H9 (cell line): ENCODE data around the gene DOCK1. TPM values are rescaled to one million over a fixed set of nuclear protein-coding genes. Genes with fewer than 3 reads are reported as not detected.
A peak's percentile ranks its signal among the peaks of the same experiment; 100 is the strongest.

Experiments used
- DNase-seq: peaks from one replicate; pipeline ENCODE4 v3.0.0-alpha.2; 2017
- H2AFZ ChIP-seq: one replicate; pipeline ENCODE4 v1.6.1; 2013; ENCODE audit warnings: mild to moderate bottlenecking, low read length, control low read depth, moderate library complexity
- H2AK5ac ChIP-seq: 2 replicates; pipeline ENCODE4 v1.6.1; 2013; ENCODE audit warnings: low read length, control low read depth, mixed read lengths; ENCODE audit not compliant: insufficient read length
- H2BK120ac ChIP-seq: one replicate; pipeline ENCODE4 v1.6.1; 2013; ENCODE audit warnings: low read depth, mild to moderate bottlenecking, low read length, control low read depth, inconsistent platforms; ENCODE audit not compliant: poor library complexity, severe bottlenecking
- H2BK12ac ChIP-seq: 2 replicates; pipeline ENCODE4 v1.6.1; 2013; ENCODE audit warnings: low read length, control low read depth, mixed read lengths, low read depth; ENCODE audit not compliant: insufficient read length
- H2BK15ac ChIP-seq: 2 replicates; pipeline ENCODE4 v1.6.1; 2013; ENCODE audit warnings: low read depth, low read length, control low read depth
- H2BK20ac ChIP-seq: one replicate; pipeline ENCODE4 v1.6.1; 2013; ENCODE audit warnings: low read depth, mild to moderate bottlenecking, low read length, control low read depth, inconsistent platforms; ENCODE audit not compliant: poor library complexity, severe bottlenecking
- H2BK5ac ChIP-seq: 2 replicates; pipeline ENCODE4 v1.6.1; 2013; ENCODE audit warnings: low read length, control low read depth, mixed read lengths; ENCODE audit not compliant: insufficient read length
- H3K14ac ChIP-seq: 2 replicates; pipeline ENCODE4 v1.6.1; 2013; ENCODE audit warnings: low read length, control low read depth; ENCODE audit not compliant: insufficient read depth
- H3K18ac ChIP-seq: 2 replicates; pipeline ENCODE4 v1.6.1; 2013; ENCODE audit warnings: low read depth, mild to moderate bottlenecking, mixed read lengths, low read length, control low read depth; ENCODE audit not compliant: insufficient read length
- H3K23ac ChIP-seq: 2 replicates; pipeline ENCODE4 v1.6.1; 2013; ENCODE audit warnings: low read length, control low read depth, mixed read lengths, low read depth; ENCODE audit not compliant: insufficient read length
- H3K23me2 ChIP-seq: 2 replicates; pipeline ENCODE4 v1.6.1; 2013; ENCODE audit warnings: low read depth, mild to moderate bottlenecking, mixed read lengths, low read length, control low read depth; ENCODE audit not compliant: insufficient read length, poor library complexity, severe bottlenecking
- H3K27ac ChIP-seq: 2 replicates; pipeline ENCODE4 v1.5.1; 2013; ENCODE audit warnings: low read length, control low read depth, mixed read lengths, low read depth; ENCODE audit not compliant: insufficient read length
- H3K27me3 ChIP-seq: 2 replicates; pipeline ENCODE4 v1.6.1; 2013; ENCODE audit warnings: low read length, control low read depth, inconsistent platforms; ENCODE audit not compliant: insufficient read depth
- H3K4ac ChIP-seq: 2 replicates; pipeline ENCODE4 v1.6.1; 2013; ENCODE audit warnings: low read depth, mild to moderate bottlenecking, control low read depth, inconsistent platforms, low read length, moderate library complexity
- H3K4me1 ChIP-seq: 2 replicates; pipeline ENCODE4 v1.6.1; 2013; ENCODE audit warnings: low read length, control low read depth, inconsistent platforms; ENCODE audit not compliant: insufficient read depth
- H3K4me2 ChIP-seq: 2 replicates; pipeline ENCODE4 v1.6.1; 2013; ENCODE audit warnings: low read length, control low read depth, mixed read lengths; ENCODE audit not compliant: insufficient read length, insufficient read depth
- H3K56ac ChIP-seq: 2 replicates; pipeline ENCODE4 v1.6.1; 2013; ENCODE audit warnings: low read depth, mild to moderate bottlenecking, mixed read lengths, low read length, control low read depth; ENCODE audit not compliant: insufficient read length
- H3K79me1 ChIP-seq: 2 replicates; pipeline ENCODE4 v1.6.1; 2013; ENCODE audit warnings: low read depth, mild to moderate bottlenecking, moderate library complexity, low read length, control low read depth, inconsistent platforms; ENCODE audit not compliant: insufficient read depth, poor library complexity, severe bottlenecking
- H3K79me2 ChIP-seq: 2 replicates; pipeline ENCODE4 v1.6.1; 2013; ENCODE audit warnings: low read length, control low read depth, inconsistent platforms; ENCODE audit not compliant: insufficient read depth
- H3K9ac ChIP-seq: 2 replicates; pipeline ENCODE4 v1.6.1; 2013; ENCODE audit warnings: low read length, control low read depth, mixed read lengths; ENCODE audit not compliant: insufficient read length; ENCODE audit errors: extremely low read depth
- H3K9me3 ChIP-seq: one replicate; pipeline ENCODE4 v1.6.1; 2013; ENCODE audit warnings: low read depth, low read length, inconsistent platforms; ENCODE audit not compliant: control insufficient read depth
- H3T11ph ChIP-seq: one replicate; pipeline ENCODE4 v1.6.1; 2013; ENCODE audit warnings: mild to moderate bottlenecking, low read length, control low read depth, inconsistent platforms
- H4K20me1 ChIP-seq: one replicate; pipeline ENCODE4 v1.6.1; 2013; ENCODE audit not compliant: control insufficient read depth, insufficient read length, insufficient read depth
- H4K5ac ChIP-seq: 2 replicates; pipeline ENCODE4 v1.6.1; 2013; ENCODE audit warnings: low read depth, mild to moderate bottlenecking, mixed read lengths, low read length, control low read depth; ENCODE audit not compliant: insufficient read length
- H4K8ac ChIP-seq: replicated peaks from 2 replicates; pipeline ENCODE4 v1.6.1; 2013; ENCODE audit warnings: low read length, control low read depth, mixed read lengths, low read depth; ENCODE audit not compliant: insufficient read length
- H4K91ac ChIP-seq: 2 replicates; pipeline ENCODE4 v1.6.1; 2013; ENCODE audit warnings: low read depth, mild to moderate bottlenecking, moderate library complexity, mixed read lengths, low read length, control low read depth; ENCODE audit not compliant: insufficient read length
- H3K27ac Mint-ChIP-seq, 3 experiments: 2 replicates in 2 of 3; 3 replicates in 1 of 3; pipeline ENCODE4 v1.8.0; 2020 to 2021; ENCODE audit warnings: mixed read lengths in 3 of 3, mild to moderate bottlenecking in 1 of 3, moderate library complexity in 1 of 3
- H3K27me3 Mint-ChIP-seq: 2 replicates; pipeline ENCODE4 v1.8.0; 2021; ENCODE audit warnings: low read depth, mild to moderate bottlenecking, moderate library complexity, mixed read lengths
- H3K36me3 Mint-ChIP-seq, 3 experiments: 2 replicates in 2 of 3; 3 replicates in 1 of 3; pipeline ENCODE4 v1.8.0; 2020 to 2021; ENCODE audit warnings: low read depth in 3 of 3, mixed read lengths in 3 of 3; ENCODE audit not compliant: insufficient read depth in 1 of 3
- H3K4me1 Mint-ChIP-seq, 2 experiments: 2 replicates each; pipeline ENCODE4 v1.8.0; 2020; ENCODE audit warnings: mixed read lengths in 2 of 2
- H3K4me3 Mint-ChIP-seq, 2 experiments: 2 replicates in 1 of 2; 3 replicates in 1 of 2; pipeline ENCODE4 v1.8.0; 2020 to 2021; ENCODE audit warnings: mild to moderate bottlenecking in 2 of 2, mixed read lengths in 2 of 2, moderate library complexity in 1 of 2
- H3K9me3 Mint-ChIP-seq, 2 experiments: 2 replicates in 1 of 2; 3 replicates in 1 of 2; pipeline ENCODE4 v1.8.0; 2020; ENCODE audit warnings: mild to moderate bottlenecking in 2 of 2, mixed read lengths in 2 of 2, moderate library complexity in 1 of 2
- CTCF ChIP-seq: fragments of 200-600 bp; sonication (generic); conservative IDR thresholded peaks from 3 replicates; pipeline ENCODE4 v1.8.0; 2021; ENCODE audit warnings: antibody characterized with exemption, mild to moderate bottlenecking
- WGBS: extraction: QIAGEN DNeasy Blood & Tissue Kit; methylation state at CpG from one replicate; pipeline ENCODE4 v1.1.7; 2013; ENCODE audit warnings: missing lambda C conversion rate, low lambda C conversion rate, mixed read lengths; ENCODE audit not compliant: insufficient read length; ENCODE audit errors: extremely low coverage; 5-methylcytosine and 5-hydroxymethylcytosine counted together
- total RNA-seq: library from RNA; stranded (reverse); gene quantifications from 2 replicates; pipeline ENCODE4 v1.2.1, GENCODE V29; 2021

DOCK1 gene
- total RNA-seq, 1 experiment from 2014 or later, result 57.0 TPM

GRCh38 chr10:126929391-126929790 is 24.2 kb downstream of the DOCK1 start:
- Mint-ChIP-seq H3K27ac (peak overlapping the region in 2 of 3 experiments; percentile 44 to 46; a peak in 3 of 7 replicates), H3K36me3 (peaks cover 16 to 54% (median 34%) of the 10 kb centered on the region in 3 experiments), H3K4me1 (peaks cover 21 to 29% of the 10 kb centered on the region in 2 experiments), H3K9me3 (peaks cover 0 to 2% of the 10 kb centered on the region in 2 experiments; a peak in 1 of 5 replicates), H3K27me3 (no peaks in the 10 kb centered on the region), H3K4me3 (no peak overlapping the region)
- no peak overlapping the region for H3T11ph ChIP-seq
- no peak overlapping the region for H2BK120ac ChIP-seq
- no peaks in the 10 kb centered on the region for H3K23me2 ChIP-seq
- H3K9ac ChIP-seq, result no peak overlapping the region
- H3K23ac ChIP-seq, result no peak overlapping the region
- no peak overlapping the region for H3K18ac ChIP-seq
- H3K27me3 ChIP-seq, result no peaks in the 10 kb centered on the region
- no peak for TF ChIP-seq CTCF
- no peak overlapping the region for H2BK20ac ChIP-seq
- H2AFZ ChIP-seq, result no peak overlapping the region
- no peak overlapping the region for H3K27ac ChIP-seq
- no peak overlapping the region for H3K56ac ChIP-seq
- H2BK12ac ChIP-seq, result no peak overlapping the region
- H3K79me2 ChIP-seq, result peaks cover 10% of the 10 kb centered on the region; the same call in 1 of the 2 replicates
- H3K4me2 ChIP-seq, result no peak overlapping the region
- no peak overlapping the region for H2BK5ac ChIP-seq
- H3K9me3 ChIP-seq, result no peaks in the 10 kb centered on the region
- no CpG with 5 or more reads among the region's 8 CpGs for WGBS
- H3K79me1 ChIP-seq, result peaks cover 8% of the 10 kb centered on the region
- no peak overlapping the region for H3K4ac ChIP-seq
- no peak overlapping the region for H2BK15ac ChIP-seq
- H3K14ac ChIP-seq, result no peak overlapping the region
- H4K91ac ChIP-seq, result no peak overlapping the region
- DNase-seq, result no peak
- H4K8ac ChIP-seq, result no peak overlapping the region
- no peaks in the 10 kb centered on the region for H3K4me1 ChIP-seq
- no peaks in the 10 kb centered on the region for H4K20me1 ChIP-seq
- no peak overlapping the region for H4K5ac ChIP-seq
- H2AK5ac ChIP-seq, result no peak overlapping the region
